HG03280 (cell line): Measurements from ENCODE around the gene PDXDC1.
"Not testable (repeated sequence)": the region's sequence is repeated elsewhere in the genome, so short reads cannot be mapped to it uniquely, and the experiment has no call there.

Experiments
- ATAC-seq: cut with Tn5 transposase; IDR thresholded peaks from one replicate; pipeline ENCODE4 v1.9.1; 2021; ENCODE audit warnings: mild to moderate bottlenecking, moderate library complexity; ENCODE audit not compliant: unreplicated experiment

The PDXDC1 gene

DNA sequence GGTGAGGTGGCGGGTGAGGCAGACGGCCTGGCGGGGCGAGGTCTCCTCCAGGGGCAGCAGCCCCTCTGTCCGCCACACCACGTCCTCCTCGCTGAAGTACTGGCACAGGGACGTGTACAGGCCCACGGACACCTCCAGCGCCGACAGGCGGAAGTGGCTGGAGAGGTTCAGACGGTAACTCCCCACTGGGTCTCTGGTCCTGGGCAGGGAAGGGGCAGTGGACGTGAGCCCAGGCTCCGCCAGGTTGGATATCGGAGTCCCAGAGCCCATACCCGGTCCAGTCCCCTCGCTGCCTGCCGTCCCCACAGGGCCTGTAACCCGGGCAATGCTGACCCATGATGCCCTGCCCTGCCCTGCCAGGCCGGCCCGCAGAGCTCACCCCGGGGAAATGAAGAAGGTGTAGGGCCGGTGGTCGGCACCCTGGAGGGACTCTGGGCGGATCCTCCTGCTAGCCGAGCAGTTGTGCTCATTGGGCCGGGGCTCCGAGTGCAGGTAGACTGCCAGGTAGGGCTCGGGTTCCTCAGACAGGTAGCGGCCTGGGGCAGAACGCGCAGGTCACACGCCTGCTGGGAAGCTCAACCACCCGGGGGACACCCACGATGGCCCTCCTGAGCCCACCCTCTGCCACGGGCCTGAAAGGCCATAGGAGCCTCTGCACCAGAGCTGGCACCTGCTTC lies 155.6 kb downstream of the PDXDC1 start:
- not testable (repeated sequence) for ATAC-seq

DNA sequence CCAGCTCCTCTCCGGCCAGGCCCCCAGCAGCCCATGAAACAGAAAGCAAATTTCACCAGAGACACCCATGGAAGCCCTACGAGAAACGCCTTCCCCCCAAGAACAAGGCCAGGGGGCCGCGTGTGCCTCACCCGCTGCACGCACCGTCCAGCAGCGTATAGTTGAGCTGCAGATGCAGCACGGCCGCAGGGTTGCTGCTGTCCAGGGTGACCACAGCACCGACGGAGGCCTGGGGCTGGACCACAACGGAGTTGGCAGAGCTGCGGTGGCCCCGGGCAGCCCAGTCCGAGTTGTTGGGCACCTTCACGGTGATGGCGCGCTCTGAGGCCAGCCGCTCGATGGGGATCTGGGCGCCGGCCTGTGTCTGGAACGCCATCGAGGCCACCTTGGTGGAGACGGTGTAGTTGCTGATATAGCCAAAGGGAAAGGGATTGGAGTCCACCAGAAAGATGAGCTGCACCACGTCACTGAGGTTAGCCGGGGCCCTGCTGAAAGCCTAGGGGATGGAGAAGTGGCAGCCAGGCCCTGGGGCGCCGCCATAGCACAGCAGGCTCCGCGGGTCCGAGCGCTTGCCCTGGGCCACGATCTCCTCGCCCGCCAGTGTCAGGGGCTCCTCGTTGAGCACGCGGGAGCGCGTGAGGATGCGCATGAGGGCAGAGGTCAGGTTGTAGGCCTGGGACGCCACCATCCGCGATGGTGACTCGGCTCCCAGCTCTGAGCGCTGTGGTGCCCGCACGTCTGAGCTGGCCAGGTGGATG lies 156.3 kb downstream of the PDXDC1 start:
- ATAC-seq: not testable (repeated sequence)

DNA sequence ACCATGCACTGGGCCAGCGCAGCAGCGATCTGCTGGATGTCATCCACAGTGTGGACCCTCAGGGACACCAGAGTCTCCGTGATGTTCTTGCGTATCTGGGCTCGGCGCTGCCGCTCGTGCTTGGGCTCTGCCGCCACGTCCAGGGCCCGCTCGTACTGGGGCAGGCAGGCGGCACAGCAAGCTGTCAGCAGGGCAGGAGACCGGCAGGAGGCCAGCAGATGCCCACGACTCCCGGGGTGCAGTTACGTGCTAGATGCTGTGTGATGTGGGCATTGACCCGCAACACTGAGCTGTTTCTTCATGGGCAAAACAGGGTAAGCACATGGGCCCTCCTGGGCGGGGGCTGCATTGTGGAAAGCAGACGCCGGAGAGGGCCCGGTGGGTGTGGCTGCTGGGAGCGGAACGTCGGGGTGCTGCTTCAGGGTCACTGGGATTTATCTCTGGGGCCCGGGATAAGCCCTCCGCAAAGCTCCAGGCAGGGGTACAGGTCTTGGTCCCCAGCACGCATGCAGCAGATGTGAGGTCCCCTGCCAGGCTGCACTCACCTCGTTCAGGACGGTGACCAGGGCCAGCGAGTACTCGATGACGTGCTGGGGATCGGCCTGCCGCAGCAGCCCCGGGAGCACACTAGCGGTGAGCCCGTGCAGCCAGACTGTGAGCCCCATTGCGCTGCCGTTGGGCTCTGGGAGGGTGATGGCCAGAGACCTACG lies 158.0 kb downstream of the PDXDC1 start:
- not testable (repeated sequence) for ATAC-seq

DNA sequence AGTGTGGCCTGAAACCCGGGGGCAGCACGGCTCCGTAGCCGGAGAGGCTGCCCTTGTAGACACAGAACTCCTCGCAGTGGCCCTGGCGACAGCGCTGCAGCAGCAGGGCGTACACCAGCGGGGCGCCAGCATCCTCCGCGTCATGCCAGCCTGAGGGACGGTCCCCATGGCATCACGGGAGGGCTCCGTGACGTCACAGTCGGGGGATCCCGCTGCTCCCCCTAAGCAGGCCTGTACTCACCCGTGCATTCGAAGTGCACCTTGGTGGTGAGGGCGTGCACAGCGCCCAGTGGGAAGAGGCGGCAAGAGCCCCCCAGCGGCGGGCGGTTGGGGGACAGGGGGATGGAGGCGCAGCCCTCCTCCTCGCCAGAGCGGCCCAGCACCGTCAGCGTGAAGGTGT lies 158.7 kb downstream of the PDXDC1 start:
- ATAC-seq: not testable (repeated sequence)

DNA sequence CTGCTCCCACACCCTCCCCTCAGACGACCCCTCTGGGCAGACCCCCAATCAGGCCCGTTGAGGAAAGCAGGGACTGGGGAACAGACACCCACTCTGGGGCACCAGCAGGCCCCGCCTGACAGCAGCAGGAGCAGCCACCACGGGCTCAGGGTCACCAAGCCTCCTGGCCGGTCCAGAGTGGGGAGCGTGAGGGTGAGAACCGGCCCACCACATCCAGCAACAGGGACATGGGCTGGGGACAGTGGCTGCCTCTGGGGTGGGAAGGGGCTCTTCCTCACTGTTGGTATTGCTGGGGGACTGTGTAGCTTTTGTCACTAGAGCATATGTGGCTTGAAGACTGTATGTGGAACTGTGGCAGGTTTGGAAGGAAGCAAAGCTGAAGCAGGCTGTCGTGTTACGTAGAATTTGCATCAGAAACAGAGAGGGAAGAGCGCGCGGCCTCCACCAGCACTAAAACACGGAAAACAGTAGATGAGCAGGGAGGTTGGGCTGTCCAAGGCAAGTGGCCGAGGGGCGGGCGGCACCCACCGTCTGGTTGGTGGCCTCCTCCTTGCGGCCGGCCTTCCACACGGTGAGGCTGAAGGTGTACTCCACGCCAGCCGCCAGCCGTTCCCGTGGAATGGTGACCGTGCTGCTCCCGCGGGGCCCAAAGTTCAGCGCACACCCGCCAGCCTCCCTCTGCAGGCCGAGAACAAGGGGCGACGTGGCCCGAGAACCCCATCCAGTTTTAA lies 160.1 kb downstream of the PDXDC1 start:
- not testable (repeated sequence) for ATAC-seq

DNA sequence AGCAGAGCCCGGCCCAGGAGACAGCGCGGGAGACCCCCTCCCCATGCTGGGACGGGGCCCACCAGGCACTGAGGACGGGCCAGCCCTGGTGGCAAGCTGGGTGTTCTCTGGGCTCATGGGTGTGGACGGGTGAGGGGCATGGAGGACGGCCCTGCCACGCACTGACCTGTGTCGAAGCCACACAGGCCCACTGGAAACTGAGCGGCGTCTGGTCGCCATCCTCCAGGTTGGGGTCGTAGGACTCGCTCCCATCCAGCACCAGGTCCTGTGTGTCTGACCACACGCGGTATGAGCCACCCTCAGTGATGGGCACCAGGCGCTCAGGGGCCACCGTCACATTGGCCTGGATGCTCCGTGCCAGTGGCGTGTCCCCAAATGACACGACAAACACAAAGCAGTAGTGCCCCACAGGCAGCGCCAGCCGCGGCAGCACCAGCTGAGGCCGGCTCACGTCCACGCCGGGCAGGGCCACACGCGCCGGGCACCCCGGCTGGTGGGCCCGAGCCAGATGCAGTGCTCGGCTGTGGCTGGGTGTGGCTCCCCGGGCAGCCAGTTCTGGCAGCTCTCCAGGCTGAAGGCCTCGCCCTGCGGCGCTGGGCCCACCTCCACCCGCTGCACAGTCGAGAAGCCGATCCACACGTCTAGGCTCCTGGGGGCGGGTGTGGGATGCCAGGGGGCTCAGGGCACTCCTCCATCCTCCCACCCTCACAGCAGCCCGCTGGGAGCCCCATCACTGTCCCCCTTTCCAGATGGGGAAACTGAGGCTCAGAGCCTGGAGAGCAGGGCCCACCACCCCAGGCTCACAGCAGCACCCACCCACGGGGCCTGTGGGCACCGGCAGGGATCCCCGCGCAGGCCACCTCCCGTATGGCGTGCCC lies 160.9 kb downstream of the PDXDC1 start:
- not testable (repeated sequence) for ATAC-seq

DNA sequence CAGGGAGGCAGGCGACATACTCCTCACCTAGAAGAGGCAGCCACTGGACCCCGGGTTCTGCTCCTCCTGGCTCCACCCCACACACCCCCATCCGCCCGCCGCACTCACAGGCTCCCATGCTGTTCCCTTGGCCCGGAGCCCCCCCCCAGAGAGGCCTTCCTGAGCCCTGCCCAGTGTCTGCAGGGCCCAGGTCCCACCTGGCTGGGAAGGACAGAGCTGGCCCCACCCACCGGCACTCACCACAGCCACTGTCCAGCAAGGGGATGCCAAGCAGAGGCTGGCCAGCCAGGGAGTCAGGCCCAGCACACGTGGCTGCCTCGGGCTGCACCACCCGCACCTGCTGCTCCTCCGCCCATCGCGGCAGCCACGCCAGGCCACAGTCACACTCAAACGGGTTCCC lies 162.7 kb downstream of the PDXDC1 start:
- not testable (repeated sequence) for ATAC-seq

DNA sequence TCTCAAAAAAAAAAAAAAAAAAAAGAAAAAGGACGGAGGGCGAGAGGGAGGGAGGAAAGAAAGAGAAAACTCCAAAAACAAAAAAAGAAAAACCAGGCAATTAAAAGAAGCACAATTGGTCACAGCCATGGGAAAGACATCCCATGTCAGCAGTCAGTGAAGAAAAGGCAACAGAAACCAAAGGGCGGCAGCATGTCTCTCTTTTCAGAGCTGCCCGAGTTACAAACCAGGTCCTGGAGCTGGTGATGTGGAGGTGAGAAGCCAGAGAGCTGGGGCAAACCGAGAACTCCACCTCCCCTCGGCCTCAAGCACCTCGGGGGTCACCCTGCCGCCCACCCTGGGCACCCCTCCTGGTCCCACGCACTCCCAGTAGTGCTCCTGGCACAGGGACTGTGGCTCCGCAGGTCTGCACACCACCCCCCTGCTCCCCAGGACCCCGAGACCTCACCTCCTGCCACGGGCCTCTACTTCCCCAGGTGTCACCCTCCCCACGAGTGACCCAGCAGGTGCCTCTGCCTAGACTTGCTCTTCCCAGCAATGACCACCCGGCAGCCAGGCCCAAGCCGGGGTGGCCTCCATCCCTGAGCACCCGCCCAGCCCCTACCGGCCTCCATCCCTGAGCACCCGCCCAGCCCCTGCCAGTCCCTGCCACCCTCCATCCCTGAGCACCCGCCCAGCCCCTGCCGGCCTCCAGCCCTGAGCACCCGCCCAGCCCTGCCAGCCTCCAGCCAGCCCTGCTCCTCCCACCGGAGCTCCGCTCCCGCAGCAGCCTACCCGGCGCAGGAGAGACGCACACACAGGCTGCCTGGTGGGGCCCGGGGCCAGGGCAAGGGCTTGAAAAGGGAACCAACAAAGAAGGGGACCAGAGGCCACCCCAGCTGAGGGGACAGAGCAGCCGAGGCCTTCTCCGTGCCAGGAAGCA lies 165.9 kb downstream of the PDXDC1 start:
- not testable (repeated sequence) for ATAC-seq

DNA sequence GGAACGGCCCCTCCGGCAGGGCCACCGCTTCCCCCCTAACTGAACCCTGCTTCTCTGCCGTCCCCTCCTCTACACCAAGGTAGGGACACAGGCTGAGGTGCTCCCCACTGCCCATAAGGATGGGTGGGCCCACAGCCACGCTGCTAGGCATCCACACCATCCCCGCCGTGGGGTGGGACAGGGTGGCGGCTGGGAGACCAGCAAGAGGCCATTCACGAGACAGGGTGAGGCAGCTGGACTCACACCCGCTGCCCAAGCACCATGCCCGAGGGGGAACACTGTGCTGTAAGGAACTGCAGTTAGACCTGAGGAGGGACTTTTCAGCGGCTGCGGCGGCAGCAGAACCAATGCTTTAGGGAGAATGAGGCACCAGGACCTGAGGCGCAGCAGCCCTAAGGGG lies 166.8 kb downstream of the PDXDC1 start:
- no peak for ATAC-seq

DNA sequence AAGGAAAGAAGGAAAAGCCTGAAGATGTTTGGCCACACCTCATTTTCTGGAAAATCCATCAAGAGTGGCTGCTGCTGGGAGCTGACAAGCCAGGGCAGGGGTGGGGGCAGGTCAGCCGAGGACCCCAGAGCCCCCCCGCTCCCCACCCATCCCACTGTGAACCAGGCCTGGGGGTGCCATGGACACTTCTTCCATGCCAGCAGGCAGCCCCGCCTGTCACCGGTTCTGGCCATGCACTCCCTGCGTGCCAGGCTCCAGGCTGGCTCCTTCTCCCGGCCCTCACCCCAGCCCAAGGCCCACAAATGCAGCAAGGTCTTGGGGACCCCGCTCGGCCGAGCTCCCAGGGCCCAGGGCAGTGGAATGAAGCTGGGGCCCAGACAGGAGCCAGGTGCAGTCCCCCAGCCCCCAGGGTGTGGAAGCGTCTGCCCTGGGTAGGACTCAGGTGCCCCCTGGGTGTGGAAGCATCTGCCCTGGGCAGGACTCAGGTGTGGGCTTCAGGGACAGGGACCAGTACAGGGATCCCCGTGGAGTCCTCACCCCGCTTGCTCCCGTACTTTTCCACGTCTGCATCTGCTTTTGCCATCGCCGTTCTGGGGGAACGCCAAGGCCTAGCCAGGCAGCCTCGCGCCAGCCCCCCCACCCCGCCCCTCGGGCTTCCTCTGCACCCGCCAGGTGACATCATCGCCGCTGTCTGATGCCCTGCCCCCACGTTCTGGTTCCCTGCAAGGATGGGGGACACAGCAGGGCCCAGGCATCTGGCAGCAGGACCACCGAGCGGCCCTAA lies 167.5 kb downstream of the PDXDC1 start:
- ATAC-seq: not testable (repeated sequence)

DNA sequence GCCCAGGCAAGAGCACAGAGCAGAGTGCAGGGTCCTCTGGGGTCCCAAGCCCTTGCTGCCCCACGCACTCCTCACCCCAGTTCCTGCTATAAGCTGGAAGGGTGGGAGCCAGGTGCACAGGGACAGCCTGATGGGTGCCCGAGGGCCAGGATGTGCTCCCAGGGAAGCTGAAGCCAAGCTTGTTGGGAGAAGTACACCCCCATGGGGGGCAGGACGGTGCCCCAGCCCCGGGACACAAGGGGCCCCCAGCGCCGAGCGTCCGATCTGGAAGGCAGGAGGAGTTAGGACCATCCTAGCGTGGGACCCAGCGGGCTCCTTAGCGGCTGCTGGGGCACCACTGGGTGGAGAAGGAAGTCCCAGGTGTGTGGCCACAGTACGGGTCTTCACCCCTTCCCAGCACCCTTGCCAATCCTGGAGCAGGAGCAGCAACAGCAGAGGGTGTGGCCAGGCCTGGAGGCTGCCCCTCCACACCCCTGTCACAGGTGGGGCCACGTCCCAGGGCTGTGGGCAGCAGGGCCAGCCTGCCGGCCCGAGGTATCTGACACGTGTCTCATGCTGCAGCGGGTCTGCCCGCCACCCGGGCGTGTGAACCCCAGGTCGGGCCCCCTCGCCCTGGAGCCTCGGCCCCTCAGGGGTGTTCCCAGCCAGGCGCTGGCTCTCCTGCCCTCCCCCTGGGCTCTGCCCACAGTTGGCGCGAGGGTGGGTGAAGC lies 168.2 kb downstream of the PDXDC1 start:
- ATAC-seq: not testable (repeated sequence)

DNA sequence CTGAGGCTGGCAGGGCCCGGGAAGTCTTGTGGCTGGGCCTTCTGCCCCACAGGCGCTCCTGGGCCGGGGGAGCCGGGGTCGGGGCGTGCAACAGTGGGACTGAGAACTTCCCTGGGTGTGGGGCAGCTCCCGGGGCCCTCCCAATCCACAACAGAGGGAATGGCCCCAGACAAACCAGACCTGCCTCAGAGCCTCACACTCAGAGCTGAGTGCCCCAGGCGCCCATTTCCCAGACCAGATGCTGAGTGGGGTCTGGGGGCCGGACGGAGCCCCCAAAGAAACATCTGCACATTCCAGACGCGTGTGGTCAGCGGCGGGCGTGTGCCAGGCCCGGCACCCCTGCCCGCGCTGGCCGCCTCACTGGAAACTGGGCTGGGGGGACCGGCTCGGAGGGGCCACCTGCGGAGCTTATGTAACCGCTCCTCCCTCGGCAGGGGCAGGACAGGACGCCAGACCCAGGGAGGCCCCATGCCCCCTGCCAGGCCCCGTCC lies 168.8 kb downstream of the PDXDC1 start:
- ATAC-seq: not testable (repeated sequence)

DNA sequence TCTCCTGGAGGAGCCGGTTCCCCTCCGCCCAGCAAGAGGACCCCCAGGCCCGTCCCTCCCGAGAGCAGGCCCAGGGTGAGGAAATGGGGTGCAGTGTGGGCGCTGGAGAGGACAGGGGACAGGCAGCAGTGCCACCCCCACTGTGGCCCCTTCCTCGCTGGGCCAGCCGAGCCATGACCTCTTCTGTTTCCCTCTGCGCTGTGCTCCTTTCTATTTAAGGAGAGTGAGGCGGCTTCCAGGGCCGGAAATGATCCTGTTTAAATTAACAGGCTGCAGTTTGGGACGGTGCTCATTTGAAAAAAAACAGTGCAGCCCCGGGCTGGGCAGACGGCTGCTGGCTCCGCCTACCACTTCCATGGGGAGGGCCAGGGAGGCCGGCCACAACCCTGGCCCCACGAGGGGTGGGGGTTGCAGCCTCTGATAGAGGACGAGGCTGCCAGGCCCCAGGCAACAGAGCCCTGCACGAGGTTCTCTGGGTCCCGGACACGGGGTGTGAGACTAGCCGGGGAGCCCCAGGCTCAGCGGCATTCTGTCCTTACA lies 169.3 kb downstream of the PDXDC1 start:
- ATAC-seq: not testable (repeated sequence)

DNA sequence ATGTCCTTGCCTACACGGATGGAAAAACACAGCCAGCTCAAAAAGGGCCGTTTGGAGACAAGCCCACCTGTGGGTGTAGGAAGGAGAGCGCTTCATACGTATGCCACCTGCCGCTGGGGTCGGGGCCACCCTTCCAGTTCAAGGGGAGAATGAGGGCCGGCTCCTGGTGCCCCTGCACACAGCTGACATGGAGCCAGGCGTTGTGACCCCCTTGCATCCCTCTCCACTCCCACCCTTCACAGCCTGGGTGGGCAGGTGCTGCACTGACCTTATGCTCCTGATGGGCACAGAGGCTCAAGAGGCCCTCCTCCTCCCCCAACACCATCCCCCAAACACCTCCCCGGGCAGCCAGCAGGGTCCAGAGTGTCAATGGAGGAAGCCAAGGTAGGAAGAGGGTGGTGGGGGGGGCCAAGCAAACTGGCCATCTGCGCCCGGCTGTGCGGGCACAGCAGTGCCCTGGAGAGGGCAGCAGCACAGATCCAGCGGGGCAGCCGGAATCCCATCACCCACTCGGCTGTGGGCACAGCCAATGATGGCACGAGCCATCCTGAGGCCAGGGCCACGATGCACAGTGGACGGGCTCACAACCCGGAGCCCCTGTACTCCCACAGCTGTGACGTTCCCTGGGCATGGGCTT lies 170.1 kb downstream of the PDXDC1 start:
- ATAC-seq: not testable (repeated sequence)

DNA sequence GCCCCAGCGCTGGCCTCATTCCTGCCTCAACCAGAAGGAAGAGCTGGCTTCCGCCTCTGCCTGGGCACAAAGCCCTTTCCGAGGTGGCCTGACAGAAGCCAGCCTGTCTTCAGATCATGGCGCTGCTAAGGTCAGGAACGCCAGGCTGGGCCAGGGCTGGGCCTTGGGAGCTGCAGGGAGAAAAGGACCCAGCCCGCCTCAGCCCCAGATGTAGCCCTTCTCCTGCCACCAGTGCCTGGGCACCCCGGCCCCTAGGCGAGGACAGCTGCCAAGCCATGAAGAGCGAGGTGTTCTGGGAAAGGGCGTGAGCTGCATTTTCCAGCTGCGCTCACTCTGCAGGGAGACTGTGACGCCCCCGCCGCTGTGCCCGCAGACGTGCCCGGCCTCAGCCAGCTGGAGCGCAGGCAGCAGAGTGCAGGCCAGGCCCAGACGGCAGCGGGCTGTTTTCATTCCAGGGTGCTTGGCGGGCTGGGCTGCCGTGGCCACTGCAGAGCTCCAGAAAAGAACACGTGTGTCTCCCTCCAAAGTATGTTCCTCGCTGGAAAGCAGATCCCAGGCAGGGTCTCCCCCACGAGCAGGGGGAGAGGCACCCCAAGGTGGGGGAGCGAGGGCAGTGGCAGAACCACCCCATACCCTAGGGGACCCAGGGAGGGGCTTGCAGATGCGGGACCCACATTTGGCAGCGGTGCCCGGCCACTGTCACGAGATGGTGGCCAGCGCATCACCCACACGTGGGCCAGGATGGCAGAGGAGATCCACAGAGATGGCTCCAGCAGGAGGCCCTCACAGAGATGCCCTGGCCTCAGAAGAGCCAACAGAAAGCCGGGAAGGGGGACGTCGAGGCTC lies 170.8 kb downstream of the PDXDC1 start:
- ATAC-seq: not testable (repeated sequence)

DNA sequence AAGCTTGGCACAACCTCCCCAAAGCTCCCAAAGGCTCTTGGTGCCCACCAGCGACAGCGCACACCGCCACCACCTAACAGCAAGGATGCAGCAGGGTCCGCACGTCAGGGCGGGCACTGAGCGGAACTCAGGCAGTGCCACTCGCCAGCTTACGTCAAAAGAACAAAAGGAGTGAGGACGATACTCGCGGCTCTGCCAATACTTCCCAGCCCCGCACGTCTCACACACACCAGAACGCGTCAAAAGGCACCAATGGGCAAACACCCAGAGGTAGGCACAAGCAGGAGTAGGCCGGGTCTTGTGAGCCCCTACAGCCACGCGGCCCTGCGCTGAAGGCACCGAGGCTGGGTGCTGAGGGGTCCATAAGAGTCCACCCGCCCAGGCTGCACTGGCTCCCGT lies 171.4 kb downstream of the PDXDC1 start:
- not testable (repeated sequence) for ATAC-seq
